G401 (cell line): ENCODE data around the gene PNRC2. TPM values are rescaled to one million over a fixed set of nuclear protein-coding genes. Genes with fewer than 3 reads are reported as not detected.
"Not testable (repeated sequence)": the region's sequence is repeated elsewhere in the genome, so short reads cannot be mapped to it uniquely, and the experiment has no call there.

Experiments used
- DNase-seq: peaks from one replicate; pipeline ENCODE4 v3.0.0-alpha.2; 2015; ENCODE audit warnings: low spot score
- in situ Hi-C: cut with HindIII; loops from 2 replicates; pipeline ENCODE4 v1.10.0; 2016; ENCODE audit warnings: low sequenced_read_pairs, mixed read lengths
- total RNA-seq: library from RNA; depleted of rRNA; stranded (reverse); fragments of >200 nt; shearing (Covaris generic); gene quantifications from 2 replicates; pipeline ENCODE4 v1.2.3, GENCODE V29; 2014

Gene PNRC2
- total RNA-seq, 1 experiment from 2014 or later = 174 TPM

DNA sequence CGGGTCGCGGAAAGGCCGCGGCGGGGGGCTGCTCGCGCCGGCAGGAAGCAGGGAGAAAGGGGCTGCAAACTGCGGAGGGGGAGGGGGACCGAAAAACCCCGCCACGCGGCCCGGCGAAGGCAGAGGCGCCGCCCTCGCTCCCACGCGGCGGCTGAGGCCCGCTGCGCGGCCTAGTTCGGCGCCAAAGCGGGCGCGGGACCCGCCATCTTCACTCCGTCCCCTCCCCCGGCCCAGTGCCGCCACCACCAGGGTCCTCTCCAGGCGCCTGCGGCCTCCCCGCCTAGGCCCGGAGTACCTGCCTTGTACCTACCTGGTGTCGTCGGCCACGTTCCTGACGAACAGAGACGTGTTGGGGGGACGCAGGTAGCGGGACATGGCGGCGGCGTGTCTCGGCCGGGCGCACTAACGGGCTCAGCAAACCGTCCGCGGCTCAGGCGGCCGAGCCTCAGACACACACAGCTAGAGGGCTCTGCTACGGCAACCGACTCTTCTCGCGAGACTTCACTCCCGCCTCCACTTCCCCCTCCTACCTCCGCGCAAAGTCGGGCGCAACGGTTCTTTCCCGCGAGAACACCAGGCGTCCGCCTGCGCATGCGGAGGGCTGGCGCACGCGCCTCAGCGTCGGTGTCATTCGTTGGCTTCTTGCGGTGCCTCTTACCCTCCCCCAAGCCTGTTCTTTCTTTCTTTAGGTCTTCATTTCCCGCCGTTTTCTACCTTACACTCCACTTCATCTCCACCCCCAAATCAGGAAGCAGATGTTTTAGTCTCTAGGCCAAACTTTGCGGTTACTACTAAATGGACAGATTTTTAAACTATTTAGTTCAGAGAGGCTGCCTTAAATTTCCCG lies 20.5 kb downstream of the PNRC2 start, which contains the start of gene SRSF10:
SRSF10 (minus strand) TSS at position 447 of the 847 bp plus-strand sequence; CDS start at position 375, 72 bp downstream.
- DNase-seq = peak; percentile 99
- in situ Hi-C loops = no loop called here

DNA sequence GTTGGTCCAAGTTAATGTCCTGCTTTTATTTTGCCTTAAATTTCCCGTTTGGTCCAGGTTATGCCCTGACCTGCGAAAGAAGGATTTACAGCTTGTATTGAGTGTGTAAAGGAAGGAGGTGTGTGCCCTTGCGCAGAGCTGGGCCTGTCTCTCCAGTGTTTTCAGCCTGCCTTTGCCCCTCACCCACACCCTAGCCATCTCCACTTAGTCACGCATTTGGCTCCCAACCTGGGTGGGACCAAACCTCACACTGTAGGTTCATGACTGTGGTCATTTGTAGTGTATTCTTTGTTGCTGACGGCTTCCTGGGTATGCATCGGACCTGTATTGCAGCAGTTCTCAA lies 21.1 kb downstream of the PNRC2 start:
- in situ Hi-C loops = no loop called here
- no peak for DNase-seq

DNA sequence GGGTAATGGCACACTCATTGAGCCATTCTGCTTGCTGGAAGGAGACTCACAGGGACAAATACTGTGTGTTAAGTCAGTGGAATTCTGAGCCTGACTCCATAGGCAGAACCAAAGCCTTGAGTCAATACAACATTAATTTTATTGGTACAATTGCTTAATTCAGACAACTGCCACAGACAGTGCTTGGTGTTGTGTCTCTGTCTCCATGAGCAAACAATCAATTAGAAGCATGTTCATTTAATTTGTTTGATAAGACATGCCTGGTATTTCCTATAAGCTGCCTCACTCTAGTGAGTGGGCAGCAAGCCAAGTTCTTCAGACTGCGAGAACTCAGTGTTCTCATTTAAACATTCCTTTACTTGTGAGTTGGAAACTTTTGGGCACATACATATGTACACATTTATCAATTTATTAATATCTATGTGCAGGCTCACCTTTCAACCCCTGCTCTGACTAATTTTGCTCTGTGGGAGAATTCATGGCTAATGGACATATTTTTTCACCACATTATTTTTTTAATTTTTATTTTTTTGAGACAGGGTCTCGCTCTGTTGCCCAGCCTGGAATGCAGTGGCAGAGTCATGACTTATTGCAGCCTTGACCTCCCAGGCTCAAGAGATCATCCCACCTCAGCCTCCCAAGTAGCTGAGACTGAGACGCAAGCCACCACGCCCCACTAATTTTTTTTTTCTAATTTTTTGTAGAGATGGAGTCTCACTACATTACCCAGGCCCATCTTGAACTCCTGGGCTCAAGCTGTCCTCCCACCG lies 25.0 kb downstream of the PNRC2 start:
- no peak for DNase-seq
- in situ Hi-C loops = no loop called here

DNA sequence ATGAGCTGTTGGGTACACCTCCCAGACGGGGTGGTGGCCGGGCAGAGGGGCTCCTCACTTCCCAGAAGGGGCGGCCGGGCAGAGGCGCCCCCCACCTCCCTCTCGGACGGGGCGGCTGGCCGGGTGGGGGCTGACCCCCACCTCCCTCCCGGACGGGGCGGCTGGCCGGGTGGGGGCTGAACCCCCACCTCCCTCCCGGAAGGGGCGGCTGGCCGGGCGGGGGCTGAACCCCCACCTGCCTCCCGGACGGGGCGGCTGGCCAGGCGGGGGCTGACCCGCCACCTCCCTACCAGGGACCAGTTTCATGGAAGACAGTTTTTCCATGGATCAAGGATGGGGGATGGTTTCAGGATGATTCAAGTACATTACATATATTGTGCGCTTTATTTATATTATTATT lies 27.4 kb downstream of the PNRC2 start:
- DNase-seq, in situ Hi-C loops: not testable (repeated sequence)

DNA sequence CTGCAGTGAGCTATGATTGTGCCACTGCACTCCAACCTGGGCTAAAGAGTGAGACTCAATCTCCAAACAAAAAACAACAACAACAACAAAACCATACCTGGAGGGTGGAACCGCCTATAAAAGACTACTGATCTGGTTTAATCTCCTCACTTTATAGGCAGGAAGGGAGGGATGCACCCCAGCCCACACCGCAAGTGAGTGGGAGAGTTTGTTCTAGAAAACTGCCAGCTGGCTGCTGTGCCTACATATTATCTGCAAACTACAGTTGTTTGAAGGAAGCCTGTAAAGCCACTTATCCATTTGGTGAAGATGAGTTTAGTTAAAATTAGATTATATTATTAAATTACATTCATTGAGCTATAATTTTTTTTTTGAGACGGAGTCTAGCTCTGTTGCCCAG lies 29.6 kb downstream of the PNRC2 start:
- DNase-seq = no peak
- in situ Hi-C loops = no loop called here

DNA sequence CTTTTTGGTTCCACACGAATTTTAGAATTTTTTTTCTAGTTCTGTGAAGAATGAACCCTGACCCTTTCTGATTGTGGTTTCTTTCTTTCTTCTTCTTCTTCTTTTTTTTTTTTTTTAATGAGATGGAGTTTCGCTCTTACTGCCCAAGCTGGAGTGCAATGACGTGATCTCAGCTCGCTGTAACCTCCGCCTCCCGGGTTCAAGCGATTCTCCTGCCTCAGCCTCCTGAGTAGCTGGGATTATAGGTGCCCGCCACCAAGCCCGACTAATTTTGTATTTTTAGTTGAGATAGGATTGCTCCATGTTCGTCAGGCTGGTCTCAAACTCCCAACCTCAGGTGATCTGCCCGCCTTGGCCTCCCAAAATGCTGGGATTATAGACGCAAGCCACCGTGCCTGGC lies 32.4 kb downstream of the PNRC2 start:
- in situ Hi-C loops, DNase-seq: not testable (repeated sequence)

DNA sequence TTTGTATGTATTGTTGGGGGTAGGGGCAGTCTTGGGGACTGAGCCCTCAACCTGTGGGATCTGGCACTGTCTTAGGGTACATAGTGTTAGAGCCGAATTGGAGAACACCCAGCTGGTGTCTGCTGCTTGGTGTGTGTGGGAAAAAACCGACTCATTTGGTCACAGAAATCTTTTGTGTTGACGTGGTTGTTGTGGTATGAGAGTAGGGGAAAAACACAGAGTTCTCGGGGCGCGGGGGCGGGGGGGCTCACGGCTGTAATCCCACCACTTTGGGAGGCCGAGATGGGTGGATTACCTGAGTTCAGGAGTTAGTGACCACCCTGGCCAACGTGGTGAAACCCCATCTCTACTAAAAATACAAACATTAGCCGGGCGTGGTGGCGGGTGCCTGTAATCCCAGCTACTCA lies 35.8 kb downstream of the PNRC2 start:
- in situ Hi-C loops = no loop called here
- DNase-seq = no peak

DNA sequence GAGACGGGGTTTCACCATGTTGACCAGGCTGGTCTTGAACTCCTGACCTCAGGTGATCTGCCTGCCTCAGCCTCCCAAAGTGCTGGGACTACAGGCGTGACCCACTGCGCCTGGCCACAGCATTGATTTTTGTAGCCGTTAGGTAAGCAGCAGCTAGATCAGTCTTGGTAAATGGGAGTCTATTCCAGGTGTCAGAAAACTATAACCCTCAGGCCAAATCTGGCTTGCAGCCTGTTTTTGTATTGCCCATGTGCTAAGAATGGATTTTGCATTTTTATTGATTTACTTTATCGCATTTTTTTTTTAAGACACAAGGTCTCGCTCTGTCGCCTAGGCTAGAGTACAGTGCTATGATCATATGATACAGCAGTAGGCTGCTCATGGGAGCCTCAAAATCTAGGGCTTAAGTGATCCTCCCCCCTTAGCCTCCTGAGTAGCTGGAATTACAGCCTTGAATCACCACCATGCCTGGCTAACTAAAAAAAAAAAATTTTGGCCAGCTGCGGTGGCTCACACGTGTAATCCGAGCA lies 37.1 kb downstream of the PNRC2 start:
- in situ Hi-C loops = no loop called here

DNA sequence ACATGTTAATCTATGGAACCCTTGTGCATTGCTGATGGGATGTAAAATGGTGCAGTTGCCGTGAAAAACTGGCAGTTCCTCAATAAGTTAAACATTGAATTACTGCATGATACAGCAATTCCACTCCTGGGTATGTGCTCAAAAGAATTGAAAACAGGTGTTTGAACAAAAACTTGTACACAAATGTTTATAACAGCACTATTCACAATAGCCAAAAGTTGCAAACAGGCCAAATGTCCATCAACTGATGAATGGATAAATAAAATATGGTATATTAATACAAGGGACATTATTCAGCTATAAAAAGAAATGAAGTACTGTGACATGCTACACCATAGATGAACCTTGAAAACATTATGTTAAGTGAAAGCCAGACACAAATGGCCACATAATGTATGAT lies 38.2 kb downstream of the PNRC2 start:
- in situ Hi-C loops = no loop called here
- no peak for DNase-seq

More for the DNA sequence above, 37.1 kb downstream of the PNRC2 start:
- DNase-seq = no peak

DNA sequence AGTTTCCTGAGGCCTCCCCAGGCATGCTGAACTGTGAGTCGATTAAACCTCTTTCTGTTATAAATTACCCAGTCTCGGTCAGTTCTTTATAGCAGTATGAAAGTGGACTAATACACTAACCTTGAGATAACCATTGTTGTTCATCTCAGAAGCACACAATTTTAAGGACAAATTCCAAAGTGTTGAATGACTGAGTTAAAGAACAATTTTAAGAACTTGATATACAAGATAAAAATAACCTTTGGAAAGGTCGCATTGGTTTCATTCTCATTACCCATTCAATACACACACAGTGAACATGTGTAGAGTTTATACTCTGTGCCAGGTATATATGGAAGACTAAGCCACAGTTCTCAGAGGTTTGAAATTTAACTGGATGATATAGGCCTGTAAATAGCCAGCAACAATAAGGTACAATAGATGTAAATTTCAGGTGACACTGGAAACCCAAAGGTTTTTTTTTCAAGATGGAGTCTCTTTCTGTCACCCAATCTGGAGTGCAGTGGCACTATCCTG lies 39.6 kb downstream of the PNRC2 start:
- in situ Hi-C loops = no loop called here
- DNase-seq = no peak

DNA sequence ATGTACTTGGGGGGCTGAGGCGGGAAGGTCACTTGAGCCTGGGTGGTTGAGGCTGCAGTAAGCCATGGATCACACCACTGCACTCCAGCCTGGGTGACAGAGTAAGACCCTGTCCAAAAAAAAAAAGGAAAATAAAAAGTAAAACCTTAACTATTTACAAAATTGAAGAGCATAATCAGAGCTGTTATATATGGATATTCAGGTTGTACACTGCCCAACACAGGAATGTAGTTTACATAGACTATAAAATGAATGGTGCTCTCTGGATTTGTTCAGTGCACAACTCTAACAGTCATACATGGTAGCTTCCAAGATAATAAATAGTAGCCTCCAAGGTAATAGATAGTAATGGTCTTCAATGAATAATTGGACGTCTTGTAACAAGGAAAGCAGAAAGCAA lies 43.1 kb downstream of the PNRC2 start:
- DNase-seq = no peak
- in situ Hi-C loops = no loop called here

DNA sequence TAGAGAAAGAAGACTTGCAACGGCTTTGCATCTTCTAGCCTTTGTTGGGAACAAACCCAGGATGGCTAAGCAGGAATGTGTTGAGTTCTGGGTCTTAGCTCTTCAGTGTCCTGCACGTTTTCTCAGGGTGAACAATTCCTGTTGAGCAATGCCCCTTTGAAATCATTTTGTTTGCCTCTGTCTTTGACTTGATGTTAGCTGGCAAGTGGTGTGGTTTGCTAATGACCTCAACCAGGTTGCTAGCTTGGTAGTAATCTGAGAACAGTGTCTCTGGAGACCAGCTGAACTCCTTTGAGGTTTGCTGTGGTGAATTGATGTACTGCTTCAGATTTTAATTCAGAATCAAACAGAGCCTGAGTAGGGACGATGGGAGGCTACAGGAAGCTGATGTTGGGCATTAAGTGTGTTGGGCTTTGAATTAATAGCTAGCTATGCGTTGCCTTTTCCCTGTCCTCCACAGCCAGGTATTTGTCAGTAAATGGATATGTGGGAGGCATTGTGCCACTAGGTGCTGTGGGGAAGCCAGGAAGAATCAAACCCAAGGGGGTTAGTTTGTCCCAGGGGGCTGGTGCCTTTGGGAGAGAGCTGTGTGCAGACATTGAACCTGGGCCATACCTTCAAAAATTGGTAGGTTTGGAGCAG lies 43.8 kb downstream of the PNRC2 start:
- no peak for DNase-seq

DNA sequence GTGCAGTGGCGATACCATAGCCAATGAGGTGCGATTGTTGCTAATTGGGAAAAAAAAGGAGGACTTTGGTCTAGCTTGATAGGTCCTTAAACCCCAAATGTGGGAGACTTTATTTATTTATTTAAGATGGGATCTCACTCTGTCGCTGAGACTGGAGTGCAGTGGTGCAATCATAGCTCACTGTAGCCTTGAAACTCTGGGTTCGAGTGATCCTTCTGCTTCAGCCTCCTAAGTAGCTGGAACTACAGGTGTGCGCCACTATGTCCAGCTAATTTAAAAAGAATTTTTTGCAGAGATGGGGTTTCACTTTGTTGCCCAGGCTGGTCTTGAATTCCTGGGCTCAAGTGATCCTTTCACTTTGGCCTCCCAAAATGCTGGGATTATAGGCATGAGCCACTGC lies 44.5 kb downstream of the PNRC2 start:
- DNase-seq = no peak
- in situ Hi-C loops = no loop called here

More for the DNA sequence above, 43.8 kb downstream of the PNRC2 start:
- in situ Hi-C loops = no loop called here

DNA sequence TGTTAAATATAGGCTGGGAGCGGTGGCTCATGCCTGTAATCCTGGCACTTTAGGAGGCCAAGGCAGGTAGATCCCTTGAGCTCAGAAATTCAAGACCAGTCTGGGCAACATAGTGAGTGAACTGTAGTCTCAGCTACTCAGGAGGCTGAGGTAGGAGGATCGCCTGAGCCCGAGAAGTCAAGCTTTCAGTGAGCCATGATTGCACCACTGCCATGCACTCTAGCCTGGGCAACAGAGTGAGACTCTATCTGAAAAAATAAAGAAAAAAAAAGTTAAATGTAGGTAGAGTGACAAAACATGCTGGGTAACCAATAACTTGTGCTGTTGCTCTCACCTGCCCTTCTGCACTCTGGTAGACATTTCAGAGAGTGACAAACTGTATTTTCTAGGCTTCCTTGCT lies 45.5 kb downstream of the PNRC2 start:
- in situ Hi-C loops = no loop called here
- DNase-seq = no peak

DNA sequence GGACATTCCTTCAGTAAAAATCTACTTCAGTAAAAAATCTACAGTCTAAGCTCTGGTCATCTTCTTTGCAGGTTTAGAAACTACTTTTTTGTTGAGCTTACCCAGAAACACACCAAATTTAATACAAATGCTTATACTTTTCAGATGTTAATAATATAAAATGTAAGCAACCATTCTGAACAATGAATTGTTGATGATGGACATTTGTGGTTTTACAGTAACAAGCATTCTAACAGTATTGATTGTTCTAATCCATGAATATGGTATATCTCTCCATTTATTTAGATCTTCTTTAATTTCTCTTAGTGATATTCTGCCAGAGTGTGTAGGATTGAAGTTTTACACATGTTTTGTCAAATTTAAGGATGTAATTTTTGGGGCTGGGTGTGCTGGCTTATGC lies 47.5 kb downstream of the PNRC2 start:
- DNase-seq = no peak
- in situ Hi-C loops = no loop called here

DNA sequence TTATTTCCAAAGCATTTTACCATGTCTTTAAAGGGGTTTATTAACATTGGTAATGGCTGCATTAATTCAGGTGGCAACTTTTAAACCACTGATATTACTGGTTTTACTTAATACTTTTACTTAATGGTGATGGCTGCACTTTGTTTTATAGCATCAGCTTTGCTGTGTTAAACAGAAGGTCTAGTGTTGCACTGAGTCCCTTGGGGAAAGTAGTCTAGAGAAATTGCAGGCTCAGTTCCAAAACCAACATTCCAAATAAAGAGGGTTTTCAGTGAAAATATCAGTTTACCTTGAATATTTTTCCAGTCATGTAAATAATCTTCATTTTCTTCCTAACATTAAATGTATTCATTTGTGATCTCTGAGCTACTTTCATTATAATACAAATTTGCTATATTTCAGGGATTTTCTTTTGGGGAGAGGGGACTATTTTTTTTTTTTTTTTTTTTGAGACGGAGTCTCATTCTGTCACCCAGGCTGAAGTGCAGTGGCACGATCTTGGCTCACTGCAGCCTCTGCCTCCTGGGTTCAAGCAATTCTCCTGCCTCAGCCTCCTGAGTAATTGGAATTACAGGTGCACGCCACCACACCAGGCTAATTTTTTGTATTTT lies 49.1 kb downstream of the PNRC2 start:
- in situ Hi-C loops, DNase-seq: not testable (repeated sequence)

DNA sequence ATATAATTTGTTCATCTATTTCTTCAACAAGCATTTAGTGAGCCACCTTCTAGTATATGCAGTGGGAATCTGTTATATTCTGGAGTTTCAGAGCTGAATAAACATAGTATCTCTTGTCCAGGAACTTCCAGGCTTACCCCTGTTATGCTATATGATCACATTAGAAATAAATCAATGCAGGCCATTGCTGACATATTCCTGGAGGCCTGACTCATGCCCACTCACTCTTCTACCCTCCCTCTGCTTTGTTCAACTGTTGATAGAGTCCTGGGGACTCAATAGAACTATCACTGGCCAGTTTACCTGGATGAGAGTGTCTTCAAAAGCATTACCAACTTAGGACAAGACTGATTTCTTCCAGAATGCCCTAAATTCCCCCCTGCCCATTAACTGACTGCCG lies 49.8 kb downstream of the PNRC2 start:
- DNase-seq = no peak
- in situ Hi-C loops = no loop called here

DNA sequence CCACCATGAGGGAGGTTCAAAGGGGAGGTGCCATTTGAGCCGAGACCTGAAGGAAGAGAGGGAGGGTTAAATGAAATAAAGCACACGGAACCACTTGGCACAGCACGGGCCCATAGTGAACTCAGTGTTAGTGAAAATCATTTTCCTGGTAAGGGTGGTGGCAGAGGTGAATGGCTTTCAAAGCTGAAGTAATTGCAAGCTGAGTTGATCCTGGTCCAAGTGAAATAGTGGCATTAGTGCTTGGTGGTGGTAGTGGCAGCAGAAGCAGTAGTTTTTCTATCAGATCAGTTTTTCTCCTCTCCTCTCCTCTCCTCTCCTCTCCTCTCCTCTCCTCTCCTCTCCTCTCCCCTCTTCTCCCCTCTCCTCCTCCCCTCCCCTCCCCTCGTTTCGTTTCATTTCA lies 51.0 kb downstream of the PNRC2 start:
- in situ Hi-C loops = no loop called here
- DNase-seq = no peak

DNA sequence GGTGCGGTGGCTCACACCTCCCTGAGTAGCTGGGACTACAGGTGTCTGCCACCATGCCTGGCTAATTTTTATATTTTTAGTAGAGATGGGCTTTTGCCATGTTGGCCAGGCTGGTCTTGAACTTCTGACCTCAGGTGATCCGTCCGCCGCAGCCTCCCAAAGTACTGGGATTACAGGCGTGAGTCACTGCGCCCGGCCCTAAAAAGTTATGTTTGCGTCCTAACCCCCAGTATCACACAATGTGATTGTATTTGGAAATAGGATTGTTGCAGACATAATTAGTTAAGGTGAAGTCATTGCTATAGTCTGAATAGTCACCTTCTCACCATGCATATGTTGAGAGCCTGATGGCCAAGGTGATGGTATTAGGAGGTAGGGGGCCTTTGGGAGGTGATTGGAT lies 53.2 kb downstream of the PNRC2 start:
- DNase-seq, in situ Hi-C loops: not testable (repeated sequence)
